NCI-H1417 treated with DMSO at 0.1 percent for 48 hours (cell line): ENCODE data around the gene HMGA1.

Source experiments
- DNase-seq: peaks from one replicate; lab custom pipeline; 2025; lab: John Stamatoyannopoulos, UW

HMGA1 gene, protein sequence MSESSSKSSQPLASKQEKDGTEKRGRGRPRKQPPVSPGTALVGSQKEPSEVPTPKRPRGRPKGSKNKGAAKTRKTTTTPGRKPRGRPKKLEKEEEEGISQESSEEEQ

DNA sequence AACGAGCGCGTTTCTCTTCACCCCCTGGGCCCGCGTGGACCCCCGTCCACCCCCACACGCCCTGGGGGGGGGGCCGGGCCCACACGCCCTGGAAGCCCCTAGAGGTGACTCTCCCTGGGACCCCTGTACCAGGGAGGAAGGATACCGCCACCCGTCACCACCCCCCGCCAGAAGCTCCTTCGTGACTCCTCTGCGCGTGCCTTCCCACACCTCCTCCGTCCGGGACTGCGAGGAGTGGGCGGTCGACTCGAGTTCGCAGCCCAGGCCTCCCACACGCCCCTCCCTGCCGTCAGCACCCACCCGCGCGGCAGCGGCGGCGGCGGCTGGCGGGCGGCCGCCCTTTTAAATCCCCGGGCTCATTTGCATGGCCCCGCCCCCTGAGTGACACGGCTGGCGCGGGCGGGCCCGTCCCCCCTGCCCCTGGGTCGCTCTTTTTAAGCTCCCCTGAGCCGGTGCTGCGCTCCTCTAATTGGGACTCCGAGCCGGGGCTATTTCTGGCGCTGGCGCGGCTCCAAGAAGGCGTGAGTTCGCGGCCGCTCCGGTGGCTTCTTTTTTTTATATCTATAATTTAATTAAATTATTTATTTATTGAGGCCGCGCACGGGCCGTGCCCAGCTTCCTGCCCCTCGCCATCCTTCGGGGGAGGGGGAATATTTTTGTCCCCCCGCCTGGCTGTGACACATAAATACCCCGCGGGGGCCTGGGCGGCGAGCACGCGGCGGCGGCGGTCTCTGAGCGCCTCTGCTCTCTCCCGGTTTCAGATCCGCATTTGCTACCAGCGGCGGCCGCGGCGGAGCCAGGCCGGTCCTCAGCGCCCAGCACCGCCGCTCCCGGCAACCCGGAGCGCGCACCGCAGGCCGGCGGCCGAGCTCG lies at the start of gene HMGA1:
Gene HMGA1 (plus strand): TSS at position 431 of the 873 bp plus-strand sequence. CDS start 3,908 bp downstream, outside the sequence.
- DNase-seq: peak; percentile 45

DNA sequence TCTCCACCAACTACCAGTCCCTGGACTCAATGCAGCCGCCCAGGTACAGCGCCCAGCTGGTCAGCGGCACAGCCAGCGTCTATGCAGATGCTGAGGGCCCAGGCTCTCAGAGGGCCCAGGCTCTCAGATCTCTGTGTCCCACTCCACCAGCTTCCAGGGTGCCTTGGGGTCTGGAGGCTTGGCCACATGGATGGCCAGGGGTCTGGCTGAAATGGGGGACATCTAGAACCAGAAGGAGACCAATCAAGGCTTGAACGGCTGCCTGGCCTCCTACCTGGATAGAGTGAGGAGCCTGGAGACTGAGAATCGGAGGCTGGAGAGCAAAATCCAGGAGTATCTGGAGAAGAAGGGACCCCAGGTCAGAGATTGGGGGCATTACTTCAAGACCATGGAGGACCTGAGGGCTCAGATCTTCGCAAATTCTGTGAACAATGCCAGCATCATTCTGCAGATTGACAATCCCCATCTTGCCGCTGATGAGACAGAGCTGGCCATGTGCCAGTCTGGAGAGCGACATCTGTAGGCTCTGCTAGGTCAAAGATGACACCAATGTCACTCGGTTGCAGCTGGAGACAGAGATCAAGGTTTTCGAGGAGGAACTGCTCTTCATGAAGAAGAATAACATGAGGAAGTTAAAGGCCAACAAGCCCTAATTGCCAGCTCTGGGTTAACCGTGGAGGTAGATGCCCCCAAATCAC lies 46.7 kb upstream of the HMGA1 start:
- no peak for DNase-seq

GRCh38 chr6:34190504-34191122 lies 46.1 kb upstream of the HMGA1 start:
- DNase-seq: no peak

- no peak for DNase-seq
Observed at GRCh38 chr6:34194772-34195171, 41.9 kb upstream of the HMGA1 start.

DNA sequence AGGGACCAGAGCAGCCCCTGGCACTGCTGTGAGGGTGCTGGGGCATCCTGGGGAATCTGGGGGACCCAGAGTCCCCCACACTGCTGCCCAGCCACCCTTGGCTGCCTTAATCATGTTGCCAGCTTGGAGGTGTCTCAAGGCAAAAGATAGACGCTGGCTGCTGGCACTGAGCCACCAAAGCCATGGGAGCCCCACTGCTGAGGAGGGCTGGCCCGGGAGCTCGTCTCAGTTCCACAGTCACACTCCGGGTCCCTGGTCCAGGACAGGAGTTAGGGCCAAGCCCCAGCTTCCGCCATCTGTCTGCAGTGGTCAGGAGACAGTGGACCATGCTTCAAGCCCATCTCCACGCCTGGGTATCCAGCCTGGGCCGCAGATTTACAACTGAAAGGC lies 41.0 kb upstream of the HMGA1 start:
- no peak for DNase-seq

DNA sequence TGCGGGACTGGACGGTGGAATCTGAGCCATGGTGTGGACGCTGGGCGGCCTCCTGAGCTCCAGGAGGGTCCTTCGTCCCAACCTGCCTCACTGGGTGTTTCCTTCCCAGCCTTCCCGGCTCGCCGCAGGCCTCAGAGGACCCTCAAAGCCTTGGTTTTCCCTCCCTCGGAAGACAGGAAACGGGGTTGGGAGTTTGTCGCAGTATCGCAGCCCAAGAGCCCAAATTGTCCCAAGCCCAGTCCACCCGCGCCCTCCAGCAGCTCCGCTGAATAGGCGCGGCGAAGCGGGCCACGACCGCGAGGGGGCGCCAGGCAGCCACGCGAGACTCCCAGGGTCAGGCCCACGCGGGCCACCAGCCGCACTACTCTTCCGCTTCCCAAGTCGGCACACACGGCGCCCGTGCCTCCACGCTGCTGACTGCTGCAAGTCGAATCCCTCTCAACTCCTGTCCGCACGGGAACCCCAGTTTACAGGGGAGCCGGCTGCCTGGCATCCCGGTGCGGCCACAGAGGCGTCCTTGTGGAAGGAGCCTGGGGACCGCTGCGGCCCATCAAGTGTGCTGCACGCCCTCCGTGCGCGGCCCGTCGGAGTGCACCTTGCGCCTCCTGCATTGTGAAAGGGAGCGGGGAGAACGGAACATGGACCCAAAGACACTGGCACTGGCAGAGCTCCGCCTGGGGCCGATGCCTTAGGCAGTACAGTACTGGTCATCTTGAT lies 40.4 kb upstream of the HMGA1 start:
- no peak for DNase-seq

- no peak for DNase-seq
Observed at GRCh38 chr6:34196833-34197195, 39.9 kb upstream of the HMGA1 start.

GRCh38 chr6:34200340-34200971 lies 36.2 kb upstream of the HMGA1 start:
- no peak for DNase-seq

GRCh38 chr6:34201455-34202107 lies 35.1 kb upstream of the HMGA1 start:
- DNase-seq: no peak

GRCh38 chr6:34202329-34203201 lies 34.1 kb upstream of the HMGA1 start:
- DNase-seq: no peak

GRCh38 chr6:34204693-34205092 lies 32.0 kb upstream of the HMGA1 start:
- DNase-seq: no peak

GRCh38 chr6:34205466-34205865 lies 31.2 kb upstream of the HMGA1 start:
- no peak for DNase-seq

GRCh38 chr6:34205916-34206315 lies 30.8 kb upstream of the HMGA1 start:
- no peak for DNase-seq

GRCh38 chr6:34206726-34207125 lies 29.9 kb upstream of the HMGA1 start:
- DNase-seq: no peak

DNA sequence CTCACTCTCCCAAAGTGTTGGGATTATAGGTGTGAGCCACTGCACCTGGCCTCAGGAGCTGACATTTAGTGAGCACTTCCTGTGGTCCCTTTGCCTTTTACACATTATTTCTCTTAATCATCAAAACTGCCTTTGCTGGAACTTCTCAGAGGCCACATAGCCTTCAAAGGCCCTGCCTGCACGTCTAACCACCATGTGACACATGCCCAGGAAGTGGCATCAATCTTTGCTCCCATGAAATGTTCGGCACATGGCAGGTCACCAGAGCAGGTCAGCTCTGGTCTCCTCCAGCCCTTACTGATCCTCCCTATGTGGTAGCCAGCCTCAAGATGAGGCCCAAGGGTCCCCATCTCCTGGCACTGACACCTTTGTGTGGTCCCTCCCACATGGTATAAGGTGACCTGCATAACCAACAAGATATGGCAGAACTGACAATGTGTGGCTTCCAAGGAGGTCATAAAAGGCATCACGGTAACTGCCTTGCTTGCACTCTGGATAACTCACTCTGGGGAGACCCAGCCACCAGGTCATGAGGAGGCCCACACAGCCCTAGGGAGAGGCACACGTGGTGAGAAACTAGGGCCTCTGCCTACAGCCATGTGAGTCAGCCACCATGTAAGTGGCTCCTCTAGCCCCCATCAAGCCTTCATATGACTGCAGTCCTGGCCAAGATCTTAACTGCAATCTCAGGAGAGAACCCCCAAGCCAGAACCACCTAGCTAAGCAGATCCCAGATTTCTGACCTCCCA lies 28.8 kb upstream of the HMGA1 start:
- no peak for DNase-seq

GRCh38 chr6:34213772-34214171 lies 22.9 kb upstream of the HMGA1 start:
- no peak for DNase-seq

GRCh38 chr6:34218691-34219090 lies 18.0 kb upstream of the HMGA1 start:
- DNase-seq: no peak

DNA sequence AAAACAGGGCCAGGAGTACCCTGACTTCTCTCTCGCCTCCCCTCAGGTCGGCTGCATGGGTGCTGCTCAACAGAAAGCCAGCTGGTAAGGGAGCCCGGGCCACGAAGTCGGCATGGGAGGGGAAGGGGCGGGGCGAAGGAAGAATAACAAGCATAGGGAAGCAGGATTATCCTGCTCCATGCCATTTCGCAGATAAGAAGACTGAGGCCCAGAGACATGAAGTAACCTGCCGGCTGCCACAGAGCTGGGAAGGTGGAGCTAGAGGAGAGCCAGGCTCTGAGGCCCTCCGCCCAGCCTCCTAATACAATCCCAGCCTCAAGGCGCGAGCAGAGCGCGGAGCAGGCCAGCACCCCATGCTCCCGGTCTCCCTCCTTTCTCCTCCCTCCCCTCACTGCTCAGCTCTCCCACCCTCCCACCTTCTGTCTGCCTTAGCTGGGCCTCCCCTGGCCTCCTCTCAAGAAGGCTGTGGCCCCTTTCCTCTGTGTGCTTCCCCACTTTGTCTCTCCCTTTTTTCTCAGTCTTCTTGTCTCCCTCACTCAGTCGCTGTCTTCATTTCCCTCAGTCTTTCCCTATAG lies 13.2 kb upstream of the HMGA1 start:
- no peak for DNase-seq
